ENCODE measurements around the gene PTMA. TPM values are rescaled to one million over a fixed set of nuclear protein-coding genes. Genes with fewer than 3 reads are reported as not detected.

PTMA gene
- polyA plus RNA-seq, 1 of the 3 experiments (the other 2 are of a cell fraction), result 767 TPM

DNA sequence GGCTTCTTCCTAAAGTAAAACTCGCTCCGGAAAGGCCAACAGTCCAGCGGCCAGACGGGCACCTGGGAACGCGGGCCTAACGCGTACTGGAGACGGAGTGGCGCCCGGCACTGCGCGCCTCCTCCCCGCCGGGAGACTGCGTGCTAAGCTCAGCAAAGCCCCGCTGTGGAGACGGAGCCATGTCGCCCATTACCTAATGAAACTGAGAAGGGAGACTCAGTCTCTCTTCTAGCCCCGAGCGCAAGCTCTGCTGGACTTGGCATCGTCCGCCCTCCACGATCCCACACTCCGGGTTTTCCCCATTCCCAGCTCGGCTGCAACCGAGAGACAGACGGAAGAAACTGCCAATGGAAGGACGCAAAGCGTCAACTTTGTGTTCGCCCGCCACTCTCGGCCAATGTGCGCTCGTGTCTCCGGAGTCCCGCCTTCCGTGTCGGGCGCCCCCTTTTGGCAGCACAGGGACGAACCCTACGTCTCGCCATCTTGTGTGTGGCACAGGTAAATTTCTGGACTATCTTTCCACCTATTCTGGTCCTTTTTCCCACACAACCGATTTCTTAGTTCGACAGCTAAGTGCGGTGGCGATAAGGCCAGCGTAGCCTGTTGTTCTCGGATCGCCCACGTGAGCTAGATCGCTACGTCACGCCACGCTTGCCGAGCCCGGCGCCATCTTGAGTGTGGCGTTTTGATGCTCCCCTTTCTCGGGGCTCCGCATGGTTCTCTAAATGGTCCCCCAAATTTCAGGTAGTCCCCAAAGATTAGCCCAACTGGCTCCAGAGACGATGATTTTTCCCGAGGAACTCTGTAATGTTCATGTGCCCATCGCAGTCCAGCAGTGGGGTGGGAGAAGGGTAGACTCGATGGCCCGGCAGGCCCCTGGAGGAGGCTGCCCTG, 1.3 kb upstream of the PTMA start (continued):
- no peak for TF ChIP-seq RXRA (IDR thresholded peaks at IDR 0.05; ENCODE audit: borderline replicate concordance, low read depth)
- TF ChIP-seq FOXM1 (IDR thresholded peaks at IDR 0.05; ENCODE audit: low read depth), result no peak
- TF ChIP-seq, protein P1, sequence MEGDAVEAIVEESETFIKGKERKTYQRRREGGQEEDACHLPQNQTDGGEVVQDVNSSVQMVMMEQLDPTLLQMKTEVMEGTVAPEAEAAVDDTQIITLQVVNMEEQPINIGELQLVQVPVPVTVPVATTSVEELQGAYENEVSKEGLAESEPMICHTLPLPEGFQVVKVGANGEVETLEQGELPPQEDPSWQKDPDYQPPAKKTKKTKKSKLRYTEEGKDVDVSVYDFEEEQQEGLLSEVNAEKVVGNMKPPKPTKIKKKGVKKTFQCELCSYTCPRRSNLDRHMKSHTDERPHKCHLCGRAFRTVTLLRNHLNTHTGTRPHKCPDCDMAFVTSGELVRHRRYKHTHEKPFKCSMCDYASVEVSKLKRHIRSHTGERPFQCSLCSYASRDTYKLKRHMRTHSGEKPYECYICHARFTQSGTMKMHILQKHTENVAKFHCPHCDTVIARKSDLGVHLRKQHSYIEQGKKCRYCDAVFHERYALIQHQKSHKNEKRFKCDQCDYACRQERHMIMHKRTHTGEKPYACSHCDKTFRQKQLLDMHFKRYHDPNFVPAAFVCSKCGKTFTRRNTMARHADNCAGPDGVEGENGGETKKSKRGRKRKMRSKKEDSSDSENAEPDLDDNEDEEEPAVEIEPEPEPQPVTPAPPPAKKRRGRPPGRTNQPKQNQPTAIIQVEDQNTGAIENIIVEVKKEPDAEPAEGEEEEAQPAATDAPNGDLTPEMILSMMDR (IDR thresholded peaks at IDR 0.05), result peak; percentile 98
- no peak for TF ChIP-seq TCF12 (IDR thresholded peaks at IDR 0.05)
- peak in 1 of 2 experiments; percentile 9; a peak in 1 of 4 replicates for TF ChIP-seq EP300 (IDR thresholded peaks at IDR 0.05; ENCODE audit: borderline replicate concordance in 1 of 2, low read depth in 1 of 2, low read length in 1 of 2)
- no peak for TF ChIP-seq SMC3 (IDR thresholded peaks at IDR 0.05; ENCODE audit: low read depth, low read length)
- TF ChIP-seq NFIC (IDR thresholded peaks at IDR 0.05; ENCODE audit: borderline replicate concordance), result peak; percentile 55; the same call in 1 of the 2 replicates
- TF ChIP-seq, protein P2, sequence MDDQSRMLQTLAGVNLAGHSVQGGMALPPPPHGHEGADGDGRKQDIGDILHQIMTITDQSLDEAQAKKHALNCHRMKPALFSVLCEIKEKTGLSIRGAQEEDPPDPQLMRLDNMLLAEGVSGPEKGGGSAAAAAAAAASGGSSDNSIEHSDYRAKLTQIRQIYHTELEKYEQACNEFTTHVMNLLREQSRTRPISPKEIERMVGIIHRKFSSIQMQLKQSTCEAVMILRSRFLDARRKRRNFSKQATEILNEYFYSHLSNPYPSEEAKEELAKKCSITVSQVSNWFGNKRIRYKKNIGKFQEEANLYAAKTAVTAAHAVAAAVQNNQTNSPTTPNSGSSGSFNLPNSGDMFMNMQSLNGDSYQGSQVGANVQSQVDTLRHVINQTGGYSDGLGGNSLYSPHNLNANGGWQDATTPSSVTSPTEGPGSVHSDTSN (IDR thresholded peaks at IDR 0.05), result peak; percentile 98
- TF ChIP-seq YY1 (IDR thresholded peaks at IDR 0.05; ENCODE audit: low read depth), result peak; percentile 100
- TF ChIP-seq FOXJ3 (CRISPR knock-in tag; IDR thresholded peaks at IDR 0.05), result no peak
- peak; percentile 42; the same call in 1 of the 2 replicates for TF ChIP-seq RCOR1 (IDR thresholded peaks at IDR 0.05; ENCODE audit: low read length)

DNA sequence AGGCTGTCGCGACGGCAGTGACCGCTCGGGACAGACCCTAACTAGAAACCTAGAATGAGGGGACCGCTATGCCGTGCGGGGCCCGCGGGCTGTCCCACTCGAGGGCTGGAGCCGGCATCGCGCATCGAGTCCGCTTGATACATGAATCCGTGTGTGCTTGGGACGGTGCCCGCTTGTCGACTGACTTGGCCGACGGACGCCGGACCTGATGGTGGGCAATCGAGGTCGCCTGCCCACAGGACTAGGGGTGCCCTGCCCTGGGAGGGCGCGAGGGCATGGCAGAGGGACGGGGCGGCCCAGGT, 749 bp upstream of the PTMA start:
- Histone ChIP-seq H3F3A (replicated peaks; ENCODE audit: insufficient read depth) (peaks cover 12% of the 10 kb centered on the region), H3K27me3 (ENCODE audit: insufficient read depth) (no peaks in the 10 kb centered on the region), H2AFZ (ENCODE audit: low read depth) (peak overlapping the region; percentile 82), H3K9me2 (no peaks in the 10 kb centered on the region), H3K9ac (peak overlapping the region; percentile 97), H3K4me2 (peak overlapping the region; percentile 89), H3K9me3 (no peaks in the 10 kb centered on the region), H4K20me1 (ENCODE audit: insufficient read depth) (peaks cover 40% of the 10 kb centered on the region), H3K4me1 (ENCODE audit: control insufficient read depth in 1 of 2, insufficient read depth in 2 of 2, low read depth in 1 of 2, low read length in 1 of 2) (peaks cover 11 to 26% of the 10 kb centered on the region in 2 experiments; a peak in 2 of 4 replicates), H3K27ac (ENCODE audit: low read depth in 2 of 2, low read length in 1 of 2) (peak overlapping the region; percentile 92 to 100), H3K4me3 (ENCODE audit: low read depth in 2 of 2, low read length in 1 of 2) (peak overlapping the region; percentile 80 to 83), H3K79me2 (ENCODE audit: insufficient read depth) (peaks cover 53% of the 10 kb centered on the region), H3K36me3 (replicated peaks in 1 of 2; ENCODE audit: control insufficient read depth in 1 of 2, insufficient read depth in 2 of 2, low read length in 1 of 2) (peaks cover 11 to 18% of the 10 kb centered on the region in 2 experiments)
- CTCF ChIA-PET, result interaction anchor here (1.1 to 34.6 kb wide), 7 partner anchors 17 to 113 kb away, joined by 3 to 1218 read pairs (median 5); no protein-coding TSS in a partner anchor
- POLR2A ChIA-PET, result interaction anchor here (0.5 to 3.1 kb wide), 9 partner anchors 13 to 867 kb away, joined by 3 to 38 read pairs (median 9); no protein-coding TSS in a partner anchor
- DNase-seq, result peak; percentile 53
- 0% methylated on average over 6 of the region's 30 CpGs for WGBS (ENCODE audit: low lambda C conversion rate)
- TF ChIP-seq TEAD4 (IDR thresholded peaks at IDR 0.05; ENCODE audit: borderline replicate concordance, insufficient read depth) (no peak), FOXM1 (IDR thresholded peaks at IDR 0.05; ENCODE audit: low read depth) (no peak), POLR2AphosphoS5 (IDR thresholded peaks at IDR 0.05; ENCODE audit: low read depth, low read length) (no peak), JUND (IDR thresholded peaks at IDR 0.05) (no peak), USF2 (IDR thresholded peaks at IDR 0.05; ENCODE audit: borderline replicate concordance, low read depth, low read length) (no peak), SMC3 (IDR thresholded peaks at IDR 0.05; ENCODE audit: low read depth, low read length) (no peak), RCOR1 (IDR thresholded peaks at IDR 0.05; ENCODE audit: low read length) (no peak), FOXJ3 (CRISPR knock-in tag; IDR thresholded peaks at IDR 0.05) (no peak)
- TF ChIP-seq, protein P3, sequence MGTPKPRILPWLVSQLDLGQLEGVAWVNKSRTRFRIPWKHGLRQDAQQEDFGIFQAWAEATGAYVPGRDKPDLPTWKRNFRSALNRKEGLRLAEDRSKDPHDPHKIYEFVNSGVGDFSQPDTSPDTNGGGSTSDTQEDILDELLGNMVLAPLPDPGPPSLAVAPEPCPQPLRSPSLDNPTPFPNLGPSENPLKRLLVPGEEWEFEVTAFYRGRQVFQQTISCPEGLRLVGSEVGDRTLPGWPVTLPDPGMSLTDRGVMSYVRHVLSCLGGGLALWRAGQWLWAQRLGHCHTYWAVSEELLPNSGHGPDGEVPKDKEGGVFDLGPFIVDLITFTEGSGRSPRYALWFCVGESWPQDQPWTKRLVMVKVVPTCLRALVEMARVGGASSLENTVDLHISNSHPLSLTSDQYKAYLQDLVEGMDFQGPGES (IDR thresholded peaks at IDR 0.05; ENCODE audit: low read depth, low read length), result no peak
- TF ChIP-seq, protein P2 (IDR thresholded peaks at IDR 0.05), result no peak

Measured in SK-N-SH (cell line).